Type B pancreatic cell (in vitro differentiated cells): ENCODE results near the gene RNF225. TPM values are rescaled to one million over a fixed set of nuclear protein-coding genes. Genes with fewer than 3 reads are reported as not detected.

ENCODE experiments used
- DNase-seq: peaks from one replicate; pipeline ENCODE4 v3.0.0; 2021; ENCODE audit warnings: mixed read lengths; ENCODE audit not compliant: unreplicated experiment; ENCODE audit errors: extremely low spot score
- H3K27ac Mint-ChIP-seq: 2 replicates; pipeline ENCODE4 v1.8.0; 2021; ENCODE audit warnings: mild to moderate bottlenecking, mixed read lengths
- H3K27me3 Mint-ChIP-seq: 2 replicates; pipeline ENCODE4 v1.8.0; 2021; ENCODE audit warnings: mixed read lengths
- H3K36me3 Mint-ChIP-seq: 2 replicates; pipeline ENCODE4 v1.8.0; 2021; ENCODE audit warnings: mixed read lengths
- H3K4me1 Mint-ChIP-seq: one replicate; pipeline ENCODE4 v1.8.0; 2021; ENCODE audit warnings: mixed read lengths; ENCODE audit not compliant: unreplicated experiment
- H3K4me3 Mint-ChIP-seq: 2 replicates; pipeline ENCODE4 v1.8.0; 2021; ENCODE audit warnings: mild to moderate bottlenecking, mixed read lengths
- H3K9me3 Mint-ChIP-seq: 2 replicates; pipeline ENCODE4 v1.8.0; 2021; ENCODE audit warnings: mixed read lengths
- total RNA-seq: library from RNA; stranded (reverse); gene quantifications from 2 replicates; pipeline ENCODE4 v1.2.1, GENCODE V29; 2021; ENCODE audit warnings: low replicate concordance
- TF ChIP-seq, protein P1 (sequence below): fragments of 200-600 bp; sonication (generic); conservative IDR thresholded peaks from 2 replicates; pipeline ENCODE4 v1.5.0; 2021; ENCODE audit warnings: antibody characterized with exemption, mild to moderate bottlenecking

Gene RNF225
- total RNA-seq, 1 donor from 2014 or later = 1.0 TPM

- no peaks in the 10 kb centered on the region for H3K36me3 Mint-ChIP-seq
- H3K27me3 Mint-ChIP-seq = no peaks in the 10 kb centered on the region
- H3K4me1 Mint-ChIP-seq = peaks cover 7% of the 10 kb centered on the region
- H3K27ac Mint-ChIP-seq = peak overlapping the region; percentile 98
- TF ChIP-seq, protein P1, sequence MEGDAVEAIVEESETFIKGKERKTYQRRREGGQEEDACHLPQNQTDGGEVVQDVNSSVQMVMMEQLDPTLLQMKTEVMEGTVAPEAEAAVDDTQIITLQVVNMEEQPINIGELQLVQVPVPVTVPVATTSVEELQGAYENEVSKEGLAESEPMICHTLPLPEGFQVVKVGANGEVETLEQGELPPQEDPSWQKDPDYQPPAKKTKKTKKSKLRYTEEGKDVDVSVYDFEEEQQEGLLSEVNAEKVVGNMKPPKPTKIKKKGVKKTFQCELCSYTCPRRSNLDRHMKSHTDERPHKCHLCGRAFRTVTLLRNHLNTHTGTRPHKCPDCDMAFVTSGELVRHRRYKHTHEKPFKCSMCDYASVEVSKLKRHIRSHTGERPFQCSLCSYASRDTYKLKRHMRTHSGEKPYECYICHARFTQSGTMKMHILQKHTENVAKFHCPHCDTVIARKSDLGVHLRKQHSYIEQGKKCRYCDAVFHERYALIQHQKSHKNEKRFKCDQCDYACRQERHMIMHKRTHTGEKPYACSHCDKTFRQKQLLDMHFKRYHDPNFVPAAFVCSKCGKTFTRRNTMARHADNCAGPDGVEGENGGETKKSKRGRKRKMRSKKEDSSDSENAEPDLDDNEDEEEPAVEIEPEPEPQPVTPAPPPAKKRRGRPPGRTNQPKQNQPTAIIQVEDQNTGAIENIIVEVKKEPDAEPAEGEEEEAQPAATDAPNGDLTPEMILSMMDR = no peak
- no peak for DNase-seq
- H3K4me3 Mint-ChIP-seq = peak overlapping the region; percentile 97
- no peaks in the 10 kb centered on the region for H3K9me3 Mint-ChIP-seq
Measured at GRCh38 chr19:58361900-58362271, 33.6 kb upstream of the RNF225 start.

DNA sequence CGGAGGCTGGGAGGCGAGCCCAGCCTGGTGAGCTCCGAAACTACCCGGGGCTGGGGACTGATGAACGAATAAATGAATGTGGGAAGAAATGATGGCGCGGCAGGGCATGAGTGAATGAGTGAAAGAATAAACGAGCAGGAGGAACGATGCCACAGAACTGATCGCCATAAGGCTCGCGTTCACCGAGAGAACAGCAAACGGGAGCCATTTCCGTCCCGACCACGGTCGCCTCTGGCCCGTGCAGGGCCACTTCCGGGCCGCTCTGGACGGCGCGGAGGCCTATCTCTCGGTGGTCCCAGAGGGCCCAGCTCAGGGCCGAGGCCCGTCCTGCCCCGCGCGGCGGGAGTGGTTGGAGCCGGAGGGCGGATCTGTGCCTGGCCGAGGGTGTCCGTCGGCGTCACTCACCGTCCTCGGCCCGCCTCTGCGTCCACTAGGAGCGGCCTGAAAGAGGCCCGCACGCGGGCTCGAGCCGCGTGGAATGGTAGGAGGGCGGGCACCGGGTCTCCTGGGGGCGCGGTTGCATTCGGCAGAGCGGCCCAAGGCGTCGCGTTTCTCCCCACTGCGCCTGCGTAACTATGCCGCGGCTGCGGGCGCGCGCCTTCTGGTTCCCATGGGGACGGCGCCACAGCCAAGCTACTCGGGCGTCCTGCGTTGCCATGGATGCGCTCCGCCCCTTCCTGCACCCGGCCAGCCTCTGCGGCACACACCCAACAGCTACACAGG is 33.0 kb upstream of the RNF225 start, which contains the start of gene ZNF497:
TSS of gene ZNF497 (minus strand) at position 480 of the 723 bp plus-strand sequence. CDS start 5,116 bp downstream, outside the sequence.
- Mint-ChIP-seq H3K36me3 (no peaks in the 10 kb centered on the region), H3K4me1 (peaks cover 7% of the 10 kb centered on the region), H3K27me3 (no peaks in the 10 kb centered on the region), H3K9me3 (no peaks in the 10 kb centered on the region), H3K4me3 (peak within 1 kb of the TSS; percentile 97), H3K27ac (peak within 1 kb of the TSS; percentile 98)
- TF ChIP-seq, protein P1 = peak; percentile 15
- DNase-seq = peak; percentile 97

- no peaks in the 10 kb centered on the region for H3K36me3 Mint-ChIP-seq
- H3K27ac Mint-ChIP-seq = no peak overlapping the region
- no peak for DNase-seq
- TF ChIP-seq, protein P1 = no peak
- peaks cover 7% of the 10 kb centered on the region for H3K4me1 Mint-ChIP-seq
- H3K27me3 Mint-ChIP-seq = no peaks in the 10 kb centered on the region
- H3K9me3 Mint-ChIP-seq = no peaks in the 10 kb centered on the region
- peak overlapping the region; percentile 47 for H3K4me3 Mint-ChIP-seq
Measured at GRCh38 chr19:58364146-58364545, 31.3 kb upstream of the RNF225 start.

DNA sequence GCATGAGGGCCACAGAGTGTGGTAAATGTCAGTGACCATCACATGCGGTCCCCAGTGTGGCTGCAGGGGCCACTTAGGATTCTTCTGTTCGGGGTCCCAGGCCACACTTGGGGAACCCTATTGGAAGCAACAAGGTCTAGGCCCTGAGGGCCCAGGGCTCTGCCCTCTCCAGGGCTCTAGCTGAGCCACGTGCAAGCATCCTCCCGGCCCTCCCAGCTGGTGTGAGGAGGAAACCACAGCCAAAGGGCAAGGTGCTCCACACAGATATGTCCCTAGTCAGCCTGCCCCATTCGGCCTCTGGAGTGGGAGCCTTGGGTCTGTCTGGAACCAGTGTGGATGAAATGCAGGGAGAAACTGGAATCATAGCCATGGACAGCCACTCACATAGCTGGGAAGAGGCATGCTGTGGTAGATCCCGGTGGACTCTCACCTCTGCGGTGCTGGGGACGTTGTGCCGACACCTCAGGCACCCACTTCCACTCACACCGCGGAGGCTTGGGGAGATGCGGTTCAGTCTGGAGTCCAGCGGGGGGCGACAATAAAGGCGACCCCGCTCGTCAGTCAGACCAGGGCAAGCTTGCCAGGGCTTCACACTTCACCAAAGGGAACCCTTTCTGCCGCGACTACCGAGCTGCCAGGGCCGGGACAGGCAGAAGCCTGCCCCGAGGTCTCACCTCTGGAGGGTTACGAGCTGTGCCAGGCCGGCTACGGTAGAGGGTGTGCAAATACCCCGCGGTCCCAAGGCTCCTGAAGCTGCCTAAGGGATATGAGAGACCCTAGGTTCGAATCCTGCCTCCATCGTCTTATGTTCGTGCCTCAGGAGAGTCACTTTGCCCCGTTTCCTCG is 28.6 kb upstream of the RNF225 start:
- DNase-seq = no peak
- TF ChIP-seq, protein P1 = no peak
- no peak overlapping the region for H3K27ac Mint-ChIP-seq
- H3K4me3 Mint-ChIP-seq = no peak overlapping the region
- peaks cover 2% of the 10 kb centered on the region for H3K4me1 Mint-ChIP-seq
- H3K9me3 Mint-ChIP-seq = no peaks in the 10 kb centered on the region
- H3K27me3 Mint-ChIP-seq = no peaks in the 10 kb centered on the region
- H3K36me3 Mint-ChIP-seq = no peaks in the 10 kb centered on the region

DNA sequence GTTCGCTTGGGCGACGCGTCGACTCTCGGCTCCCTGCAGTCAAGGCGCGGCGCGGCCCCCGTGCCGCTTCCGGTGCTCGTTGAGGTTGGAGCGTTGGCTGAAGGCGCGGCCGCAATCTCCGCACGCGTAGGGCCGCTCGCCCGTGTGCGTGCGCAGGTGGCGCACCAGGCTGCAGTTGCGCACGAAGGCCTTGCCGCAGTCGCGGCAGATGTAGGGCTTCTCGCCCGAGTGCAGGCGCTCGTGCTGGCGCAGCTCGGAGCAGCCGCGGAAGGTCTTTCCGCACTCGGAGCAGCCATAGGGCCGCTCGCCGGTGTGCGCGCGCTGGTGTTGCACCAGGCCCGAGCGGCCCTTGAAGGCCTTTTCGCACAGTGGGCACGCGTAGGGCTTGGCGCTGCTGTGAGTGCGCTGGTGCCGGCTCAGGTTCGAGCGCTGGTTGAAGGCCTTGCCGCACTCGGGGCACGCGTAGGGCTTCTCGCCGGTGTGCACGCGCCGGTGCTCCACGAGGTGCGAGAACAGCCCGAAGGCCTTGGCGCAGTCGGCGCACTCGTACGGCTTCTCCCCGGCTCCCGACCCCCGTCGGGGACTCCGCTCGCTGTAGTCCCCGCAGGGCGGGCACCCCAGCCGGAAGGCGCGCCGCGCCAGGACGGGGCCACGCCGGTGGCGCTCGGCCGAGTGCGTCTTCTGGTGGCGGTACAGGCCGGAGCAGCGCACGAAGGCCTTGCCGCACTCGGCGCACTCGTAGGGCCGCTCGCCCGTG is 27.6 kb upstream of the RNF225 start:
- no peaks in the 10 kb centered on the region for H3K36me3 Mint-ChIP-seq
- no peaks in the 10 kb centered on the region for H3K27me3 Mint-ChIP-seq
- H3K9me3 Mint-ChIP-seq = no peaks in the 10 kb centered on the region
- no peaks in the 10 kb centered on the region for H3K4me1 Mint-ChIP-seq
- TF ChIP-seq, protein P1 = no peak
- DNase-seq = no peak
- H3K27ac Mint-ChIP-seq = no peak overlapping the region
- no peak overlapping the region for H3K4me3 Mint-ChIP-seq
